Measurements from ENCODE around the gene TXLNA.
A peak's percentile ranks its signal among the peaks of the same experiment; 100 is the strongest.

Gene TXLNA

GRCh38 chr1:32181065-32181464 is 1.6 kb downstream of the TXLNA start:
- Histone ChIP-seq H2AFZ (ENCODE audit: low read depth, low read length, severe bottlenecking) (no peak overlapping the region), H3F3A (ENCODE audit: insufficient read depth) (peaks cover 30% of the 10 kb centered on the region), H3K4me2 (ENCODE audit: low read depth, low read length, poor library complexity, severe bottlenecking) (peak overlapping the region; percentile 89), H4K20me1 (ENCODE audit: low read depth, low read length) (peaks cover 4% of the 10 kb centered on the region; the same call in 1 of the 2 replicates), H3K36me3 (ENCODE audit: low read length) (peaks cover 15% of the 10 kb centered on the region), H3K9ac (ENCODE audit: low read length) (peak overlapping the region; percentile 90), H3K27ac (ENCODE audit: low read depth, low read length) (peak overlapping the region; percentile 69), H3K79me2 (ENCODE audit: insufficient read depth, low read length) (peaks cover 53% of the 10 kb centered on the region), H3K9me2 (replicated peaks; ENCODE audit: insufficient read depth, low read length) (no peaks in the 10 kb centered on the region), H3K4me3 (ENCODE audit: insufficient read depth, low read length, poor library complexity, severe bottlenecking) (peak overlapping the region; percentile 89), H3K27me3 (ENCODE audit: low read length) (no peaks in the 10 kb centered on the region), H3K9me3 (ENCODE audit: insufficient read depth, low read length) (no peaks in the 10 kb centered on the region)
- TF ChIP-seq EZH2phosphoT487 (conservative IDR thresholded peaks at IDR 0.05; ENCODE audit: low read length) (no peak), CTCF (IDR thresholded peaks at IDR 0.05; ENCODE audit: insufficient read depth, low read length, poor library complexity, severe bottlenecking) (no peak)

- Histone ChIP-seq H2AFZ (ENCODE audit: low read depth, low read length, severe bottlenecking) (no peak overlapping the region), H3K79me2 (ENCODE audit: insufficient read depth, low read length) (peaks cover 58% of the 10 kb centered on the region), H3K9me2 (replicated peaks; ENCODE audit: insufficient read depth, low read length) (no peaks in the 10 kb centered on the region), H3K27ac (ENCODE audit: low read depth, low read length) (no peak overlapping the region), H3K9ac (ENCODE audit: low read length) (peak overlapping the region; percentile 90; the same call in 1 of the 2 replicates), H3K36me3 (ENCODE audit: low read length) (peaks cover 15% of the 10 kb centered on the region), H3F3A (ENCODE audit: insufficient read depth) (peaks cover 30% of the 10 kb centered on the region), H4K20me1 (ENCODE audit: low read depth, low read length) (peaks cover 4% of the 10 kb centered on the region; the same call in 1 of the 2 replicates), H3K9me3 (ENCODE audit: insufficient read depth, low read length) (no peaks in the 10 kb centered on the region), H3K27me3 (ENCODE audit: low read length) (no peaks in the 10 kb centered on the region), H3K4me2 (ENCODE audit: low read depth, low read length, poor library complexity, severe bottlenecking) (peak overlapping the region; percentile 89), H3K4me3 (ENCODE audit: insufficient read depth, low read length, poor library complexity, severe bottlenecking) (no peak overlapping the region)
- TF ChIP-seq EZH2phosphoT487 (conservative IDR thresholded peaks at IDR 0.05; ENCODE audit: low read length) (no peak), CTCF (IDR thresholded peaks at IDR 0.05; ENCODE audit: insufficient read depth, low read length, poor library complexity, severe bottlenecking) (no peak)
Observed at GRCh38 chr1:32181563-32181962, 2.1 kb downstream of the TXLNA start.

- Histone ChIP-seq H3K79me2 (ENCODE audit: insufficient read depth, low read length) (peaks cover 63% of the 10 kb centered on the region), H4K20me1 (ENCODE audit: low read depth, low read length) (peaks cover 4% of the 10 kb centered on the region; the same call in 1 of the 2 replicates), H3K9me3 (ENCODE audit: insufficient read depth, low read length) (no peaks in the 10 kb centered on the region), H3F3A (ENCODE audit: insufficient read depth) (peaks cover 30% of the 10 kb centered on the region), H3K27ac (ENCODE audit: low read depth, low read length) (no peak overlapping the region), H3K9ac (ENCODE audit: low read length) (no peak overlapping the region), H3K9me2 (replicated peaks; ENCODE audit: insufficient read depth, low read length) (no peaks in the 10 kb centered on the region), H3K36me3 (ENCODE audit: low read length) (peaks cover 15% of the 10 kb centered on the region), H3K4me2 (ENCODE audit: low read depth, low read length, poor library complexity, severe bottlenecking) (peak overlapping the region; percentile 89), H3K4me3 (ENCODE audit: insufficient read depth, low read length, poor library complexity, severe bottlenecking) (no peak overlapping the region), H3K27me3 (ENCODE audit: low read length) (no peaks in the 10 kb centered on the region), H2AFZ (ENCODE audit: low read depth, low read length, severe bottlenecking) (no peak overlapping the region)
- TF ChIP-seq EZH2phosphoT487 (conservative IDR thresholded peaks at IDR 0.05; ENCODE audit: low read length) (no peak), CTCF (IDR thresholded peaks at IDR 0.05; ENCODE audit: insufficient read depth, low read length, poor library complexity, severe bottlenecking) (no peak)
Observed at GRCh38 chr1:32182060-32182459, 2.6 kb downstream of the TXLNA start.
